ENCODE measurements around the gene GTPBP4. TPM values are rescaled to one million over a fixed set of nuclear protein-coding genes. Genes with fewer than 3 reads are reported as not detected.

The GTPBP4 gene
- total RNA-seq, 1 experiment from 2014 or later = 62.5 TPM

GRCh38 chr10:1040133-1040532 lies 51.9 kb downstream of the GTPBP4 start:
- Histone ChIP-seq H3K4me3 (no peak overlapping the region), H4K20me1 (ENCODE audit: insufficient read depth) (peaks cover 3% of the 10 kb centered on the region; the same call in 1 of the 2 replicates), H3K36me3 (ENCODE audit: low read depth) (0 out of 2 replicates have a peak, but pooled peaks cover 4% of the 10 kb centered on the region), H3F3A (ENCODE audit: insufficient read depth, low read depth) (peaks cover 13% of the 10 kb centered on the region), H3K4me1 (replicated peaks; ENCODE audit: insufficient read depth) (no peaks in the 10 kb centered on the region), H3K27me3 (ENCODE audit: insufficient read depth, low read depth) (no peaks in the 10 kb centered on the region), H3K79me2 (ENCODE audit: low read depth) (peaks cover 16% of the 10 kb centered on the region), H3K9me2 (ENCODE audit: insufficient read depth) (no peaks in the 10 kb centered on the region), H2AFZ (no peak overlapping the region), H3K4me2 (no peak overlapping the region), H3K9me3 (ENCODE audit: insufficient read depth, low read depth) (no peaks in the 10 kb centered on the region), H3K27ac (no peak overlapping the region)
- intact Hi-C loops (cut with micrococcal nuclease; ENCODE audit: unreplicated experiment) = no loop called here
- no peak for TF ChIP-seq EZH2 (IDR thresholded peaks at IDR 0.05; ENCODE audit: low read depth)
- TF ChIP-seq, protein P1, sequence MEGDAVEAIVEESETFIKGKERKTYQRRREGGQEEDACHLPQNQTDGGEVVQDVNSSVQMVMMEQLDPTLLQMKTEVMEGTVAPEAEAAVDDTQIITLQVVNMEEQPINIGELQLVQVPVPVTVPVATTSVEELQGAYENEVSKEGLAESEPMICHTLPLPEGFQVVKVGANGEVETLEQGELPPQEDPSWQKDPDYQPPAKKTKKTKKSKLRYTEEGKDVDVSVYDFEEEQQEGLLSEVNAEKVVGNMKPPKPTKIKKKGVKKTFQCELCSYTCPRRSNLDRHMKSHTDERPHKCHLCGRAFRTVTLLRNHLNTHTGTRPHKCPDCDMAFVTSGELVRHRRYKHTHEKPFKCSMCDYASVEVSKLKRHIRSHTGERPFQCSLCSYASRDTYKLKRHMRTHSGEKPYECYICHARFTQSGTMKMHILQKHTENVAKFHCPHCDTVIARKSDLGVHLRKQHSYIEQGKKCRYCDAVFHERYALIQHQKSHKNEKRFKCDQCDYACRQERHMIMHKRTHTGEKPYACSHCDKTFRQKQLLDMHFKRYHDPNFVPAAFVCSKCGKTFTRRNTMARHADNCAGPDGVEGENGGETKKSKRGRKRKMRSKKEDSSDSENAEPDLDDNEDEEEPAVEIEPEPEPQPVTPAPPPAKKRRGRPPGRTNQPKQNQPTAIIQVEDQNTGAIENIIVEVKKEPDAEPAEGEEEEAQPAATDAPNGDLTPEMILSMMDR (conservative IDR thresholded peaks at IDR 0.05) = no peak
- BruUV-seq (replicated peaks) = no TSS peak
- ChIA-PET POLR2A (ENCODE audit: unreplicated experiment) (no interaction called here), CTCF (no interaction called here)
- no peak for DNase-seq

GRCh38 chr10:1041514-1041913 lies 53.3 kb downstream of the GTPBP4 start:
- intact Hi-C loops (cut with micrococcal nuclease; ENCODE audit: unreplicated experiment) = no loop called here
- no peak overlapping the region for H2AFZ ChIP-seq
- 0 out of 2 replicates have a peak, but pooled peaks cover 4% of the 10 kb centered on the region for H3K36me3 ChIP-seq (ENCODE audit: low read depth)
- H3K4me1 ChIP-seq (replicated peaks; ENCODE audit: insufficient read depth) = no peaks in the 10 kb centered on the region
- ChIA-PET POLR2A (ENCODE audit: unreplicated experiment) (interaction anchor here (0.7 kb wide), 1 partner anchor 1940 kb away, joined by 15 read pairs; no protein-coding TSS in a partner anchor), CTCF (no interaction called here)
- no peaks in the 10 kb centered on the region for H3K9me2 ChIP-seq (ENCODE audit: insufficient read depth)
- H3F3A ChIP-seq (ENCODE audit: insufficient read depth, low read depth) = peaks cover 13% of the 10 kb centered on the region
- H3K9me3 ChIP-seq (ENCODE audit: insufficient read depth, low read depth) = no peaks in the 10 kb centered on the region
- H4K20me1 ChIP-seq (ENCODE audit: insufficient read depth) = peaks cover 10% of the 10 kb centered on the region; the same call in 1 of the 2 replicates
- H3K27ac ChIP-seq = no peak overlapping the region
- H3K79me2 ChIP-seq (ENCODE audit: low read depth) = peaks cover 28% of the 10 kb centered on the region
- BruUV-seq (replicated peaks) = no TSS peak
- no peaks in the 10 kb centered on the region for H3K27me3 ChIP-seq (ENCODE audit: insufficient read depth, low read depth)
- no peak for DNase-seq
- no peak overlapping the region for H3K4me2 ChIP-seq
- H3K4me3 ChIP-seq = no peak overlapping the region
- no peak for TF ChIP-seq EZH2 (IDR thresholded peaks at IDR 0.05; ENCODE audit: low read depth)
- TF ChIP-seq, protein P1 (conservative IDR thresholded peaks at IDR 0.05) = no peak

GRCh38 chr10:1043532-1043995 lies 55.3 kb downstream of the GTPBP4 start:
- peaks cover 10% of the 10 kb centered on the region; the same call in 1 of the 2 replicates for H4K20me1 ChIP-seq (ENCODE audit: insufficient read depth)
- no peak for DNase-seq
- CTCF ChIA-PET = no interaction called here
- BruUV-seq (replicated peaks) = no TSS peak
- TF ChIP-seq EZH2 (IDR thresholded peaks at IDR 0.05; ENCODE audit: low read depth) = no peak
- TF ChIP-seq, protein P1 (conservative IDR thresholded peaks at IDR 0.05) = no peak
- no peaks in the 10 kb centered on the region for H3K9me2 ChIP-seq (ENCODE audit: insufficient read depth)
- H3K9me3 ChIP-seq (ENCODE audit: insufficient read depth, low read depth) = no peaks in the 10 kb centered on the region
- no peak overlapping the region for H3K4me3 ChIP-seq
- H3K27ac ChIP-seq = no peak overlapping the region
- no peak overlapping the region for H3K4me2 ChIP-seq
- POLR2A ChIA-PET (ENCODE audit: unreplicated experiment) = no interaction called here
- H3K79me2 ChIP-seq (ENCODE audit: low read depth) = peaks cover 40% of the 10 kb centered on the region
- no peak overlapping the region for H2AFZ ChIP-seq
- H3F3A ChIP-seq (ENCODE audit: insufficient read depth, low read depth) = peaks cover 17% of the 10 kb centered on the region
- intact Hi-C loops (cut with micrococcal nuclease; ENCODE audit: unreplicated experiment) = no loop called here
- no peaks in the 10 kb centered on the region for H3K27me3 ChIP-seq (ENCODE audit: insufficient read depth, low read depth)
- H3K36me3 ChIP-seq (ENCODE audit: low read depth) = 0 out of 2 replicates have a peak, but pooled peaks cover 4% of the 10 kb centered on the region
- no peaks in the 10 kb centered on the region; the same call in 1 of the 2 replicates for H3K4me1 ChIP-seq (replicated peaks; ENCODE audit: insufficient read depth)

Data from PC-9 (cell line).